ENCODE measurements around the gene EGR2. TPM values are rescaled to one million over a fixed set of nuclear protein-coding genes. Genes with fewer than 3 reads are reported as not detected.
A peak's percentile ranks its signal among the peaks of the same experiment; 100 is the strongest.

Gene EGR2
- total RNA-seq, 1 donor from 2014 or later: 12.1 TPM

GRCh38 chr10:62772186-62772974, 43.8 kb downstream of the EGR2 start:
- H2AFZ ChIP-seq (ENCODE audit: low read depth, low read length): no peak overlapping the region
- H3K4me3 ChIP-seq (ENCODE audit: insufficient read depth, low read depth, low read length): no peak overlapping the region
- H3K27me3 Mint-ChIP-seq (ENCODE audit: low read depth, unreplicated experiment): no peaks in the 10 kb centered on the region
- no peaks in the 10 kb centered on the region for H3K36me3 ChIP-seq (ENCODE audit: insufficient read depth, low read length)
- DNase-seq (ENCODE audit: low read depth) (peak; percentile 21), FAIRE-seq (no peak)
- H3K27ac Mint-ChIP-seq (ENCODE audit: unreplicated experiment): peak overlapping the region; percentile 36
- H3K9me3 ChIP-seq (ENCODE audit: insufficient read depth, low read depth, low read length): no peaks in the 10 kb centered on the region
- no peak for TF ChIP-seq EZH2 (IDR thresholded peaks at IDR 0.05; ENCODE audit: insufficient read depth, low read length)
- TF ChIP-seq, protein P1, sequence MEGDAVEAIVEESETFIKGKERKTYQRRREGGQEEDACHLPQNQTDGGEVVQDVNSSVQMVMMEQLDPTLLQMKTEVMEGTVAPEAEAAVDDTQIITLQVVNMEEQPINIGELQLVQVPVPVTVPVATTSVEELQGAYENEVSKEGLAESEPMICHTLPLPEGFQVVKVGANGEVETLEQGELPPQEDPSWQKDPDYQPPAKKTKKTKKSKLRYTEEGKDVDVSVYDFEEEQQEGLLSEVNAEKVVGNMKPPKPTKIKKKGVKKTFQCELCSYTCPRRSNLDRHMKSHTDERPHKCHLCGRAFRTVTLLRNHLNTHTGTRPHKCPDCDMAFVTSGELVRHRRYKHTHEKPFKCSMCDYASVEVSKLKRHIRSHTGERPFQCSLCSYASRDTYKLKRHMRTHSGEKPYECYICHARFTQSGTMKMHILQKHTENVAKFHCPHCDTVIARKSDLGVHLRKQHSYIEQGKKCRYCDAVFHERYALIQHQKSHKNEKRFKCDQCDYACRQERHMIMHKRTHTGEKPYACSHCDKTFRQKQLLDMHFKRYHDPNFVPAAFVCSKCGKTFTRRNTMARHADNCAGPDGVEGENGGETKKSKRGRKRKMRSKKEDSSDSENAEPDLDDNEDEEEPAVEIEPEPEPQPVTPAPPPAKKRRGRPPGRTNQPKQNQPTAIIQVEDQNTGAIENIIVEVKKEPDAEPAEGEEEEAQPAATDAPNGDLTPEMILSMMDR (IDR thresholded peaks at IDR 0.05; ENCODE audit: insufficient read depth, low read depth, low read length): no peak
- no peaks in the 10 kb centered on the region for H3K79me2 ChIP-seq (ENCODE audit: insufficient read depth, low read length)
- no peak overlapping the region for H3K4me3 Mint-ChIP-seq (ENCODE audit: unreplicated experiment)
- no peak overlapping the region for H3K9ac ChIP-seq (ENCODE audit: low read length)
- H4K20me1 ChIP-seq (ENCODE audit: insufficient read depth, low read length): no peaks in the 10 kb centered on the region
- H3K36me3 Mint-ChIP-seq (ENCODE audit: low read depth, unreplicated experiment): no peaks in the 10 kb centered on the region
- peaks cover 6% of the 10 kb centered on the region for H3K27me3 ChIP-seq (ENCODE audit: insufficient read depth, low read length)
- no peaks in the 10 kb centered on the region for H3K9me3 Mint-ChIP-seq (ENCODE audit: unreplicated experiment)
- H3K4me1 Mint-ChIP-seq (ENCODE audit: low read depth, unreplicated experiment): peaks cover 23% of the 10 kb centered on the region
- no peak overlapping the region for H3K27ac ChIP-seq (ENCODE audit: low read depth, low read length)
- H3K4me2 ChIP-seq (ENCODE audit: low read length): peak overlapping the region; percentile 23
- H3K4me1 ChIP-seq (ENCODE audit: insufficient read depth, low read length): no peaks in the 10 kb centered on the region

GRCh38 chr10:62769574-62770242, 46.5 kb downstream of the EGR2 start:
- no peaks in the 10 kb centered on the region for H3K9me3 ChIP-seq (ENCODE audit: insufficient read depth, low read depth, low read length)
- H3K27me3 Mint-ChIP-seq (ENCODE audit: low read depth, unreplicated experiment): no peaks in the 10 kb centered on the region
- H3K27me3 ChIP-seq (ENCODE audit: insufficient read depth, low read length): peaks cover 9% of the 10 kb centered on the region
- DNase-seq (ENCODE audit: low read depth) (no peak), FAIRE-seq (no peak)
- no peak overlapping the region for H3K27ac ChIP-seq (ENCODE audit: low read depth, low read length)
- no peak overlapping the region for H3K9ac ChIP-seq (ENCODE audit: low read length)
- H3K27ac Mint-ChIP-seq (ENCODE audit: unreplicated experiment): no peak overlapping the region
- H3K4me3 Mint-ChIP-seq (ENCODE audit: unreplicated experiment): no peak overlapping the region
- no peaks in the 10 kb centered on the region for H3K79me2 ChIP-seq (ENCODE audit: insufficient read depth, low read length)
- H3K36me3 Mint-ChIP-seq (ENCODE audit: low read depth, unreplicated experiment): no peaks in the 10 kb centered on the region
- H3K4me1 Mint-ChIP-seq (ENCODE audit: low read depth, unreplicated experiment): peaks cover 23% of the 10 kb centered on the region
- no peak overlapping the region for H2AFZ ChIP-seq (ENCODE audit: low read depth, low read length)
- no peaks in the 10 kb centered on the region for H3K4me1 ChIP-seq (ENCODE audit: insufficient read depth, low read length)
- H3K4me2 ChIP-seq (ENCODE audit: low read length): no peak overlapping the region
- H3K9me3 Mint-ChIP-seq (ENCODE audit: unreplicated experiment): no peaks in the 10 kb centered on the region
- H3K36me3 ChIP-seq (ENCODE audit: insufficient read depth, low read length): no peaks in the 10 kb centered on the region
- no peak overlapping the region for H3K4me3 ChIP-seq (ENCODE audit: insufficient read depth, low read depth, low read length)
- no peaks in the 10 kb centered on the region for H4K20me1 ChIP-seq (ENCODE audit: insufficient read depth, low read length)
- no peak for TF ChIP-seq EZH2 (IDR thresholded peaks at IDR 0.05; ENCODE audit: insufficient read depth, low read length)
- TF ChIP-seq, protein P1 (IDR thresholded peaks at IDR 0.05; ENCODE audit: insufficient read depth, low read depth, low read length): no peak
